Thyroid gland (tissue), 4 donors: Measurements from ENCODE around the gene GPRIN3.

Source experiments
- CTCF ChIP-seq, 6 experiments: fragments of 200-600 bp in 3 of 6; fragments of 450-650 bp in 3 of 6; sonication (generic) in 3 of 6; IDR thresholded peaks; one replicate each; pipeline ENCODE4 v1.5.1; 2016 to 2019; ENCODE audit warnings: antibody characterized with exemption in 6 of 6, mild to moderate bottlenecking in 2 of 6, inconsistent platforms in 1 of 6, moderate library complexity in 1 of 6
- POLR2A ChIP-seq, 2 donors: fragments of 450-650 bp; IDR thresholded peaks; one replicate each; pipeline ENCODE4 v1.6.1; 2017; ENCODE audit warnings: antibody characterized with exemption in 2 of 2, mild to moderate bottlenecking in 2 of 2, moderate library complexity in 1 of 2

- TF ChIP-seq POLR2A (IDR thresholded peaks at IDR 0.05) (no peak), CTCF (IDR thresholded peaks at IDR 0.05) (no peak)
Observed at GRCh38 chr4:89245459-89245858, 62.1 kb downstream of the GPRIN3 start.
